ENCODE measurements around the gene TMEM129. TPM values are rescaled to one million over a fixed set of nuclear protein-coding genes. Genes with fewer than 3 reads are reported as not detected.

The TMEM129 gene
- total and polyA plus RNA-seq, 2 donors = 18.5 to 64.8 TPM

DNA sequence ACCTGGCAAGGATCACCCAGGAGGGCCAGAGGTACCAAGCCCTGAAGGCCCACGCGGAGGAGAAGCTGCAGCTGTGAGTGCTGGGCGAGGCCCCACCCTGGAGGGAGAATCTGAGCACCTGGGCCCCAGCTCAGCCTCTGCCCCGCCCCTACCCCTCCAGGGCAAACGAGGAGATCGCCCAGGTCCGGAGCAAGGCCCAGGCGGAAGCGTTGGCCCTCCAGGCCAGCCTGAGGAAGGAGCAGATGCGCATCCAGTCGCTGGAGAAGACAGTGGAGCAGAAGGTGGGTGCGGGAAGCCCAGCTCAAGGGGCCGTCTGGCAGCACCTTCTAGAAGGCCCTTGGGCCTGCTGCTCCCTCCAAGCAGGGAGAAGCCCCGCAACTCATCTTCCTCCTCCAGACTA, 23.4 kb upstream of the TMEM129 start:
- H3K36me3 ChIP-seq (ENCODE audit: insufficient read depth) = no peaks in the 10 kb centered on the region
- no peak overlapping the region for H3K27ac ChIP-seq (ENCODE audit: low read depth)
- no peak overlapping the region for H3K4me3 ChIP-seq (ENCODE audit: low read depth, low read length)
- no peak for DNase-seq (ENCODE audit: extremely low spot score)
- 94% methylated on average over 14 of the region's 14 CpGs for WGBS
- H3K4me1 ChIP-seq (ENCODE audit: insufficient read depth) = no peaks in the 10 kb centered on the region

GRCh38 chr4:1743975-1744374, 22.9 kb upstream of the TMEM129 start:
- 92% methylated on average over 6 of the region's 6 CpGs for WGBS
- DNase-seq (ENCODE audit: extremely low spot score) = no peak
- H3K27ac ChIP-seq (ENCODE audit: low read depth) = no peak overlapping the region
- H3K4me3 ChIP-seq (ENCODE audit: low read depth, low read length) = no peak overlapping the region
- H3K36me3 ChIP-seq (ENCODE audit: insufficient read depth) = no peaks in the 10 kb centered on the region
- H3K4me1 ChIP-seq (ENCODE audit: insufficient read depth) = no peaks in the 10 kb centered on the region

DNA sequence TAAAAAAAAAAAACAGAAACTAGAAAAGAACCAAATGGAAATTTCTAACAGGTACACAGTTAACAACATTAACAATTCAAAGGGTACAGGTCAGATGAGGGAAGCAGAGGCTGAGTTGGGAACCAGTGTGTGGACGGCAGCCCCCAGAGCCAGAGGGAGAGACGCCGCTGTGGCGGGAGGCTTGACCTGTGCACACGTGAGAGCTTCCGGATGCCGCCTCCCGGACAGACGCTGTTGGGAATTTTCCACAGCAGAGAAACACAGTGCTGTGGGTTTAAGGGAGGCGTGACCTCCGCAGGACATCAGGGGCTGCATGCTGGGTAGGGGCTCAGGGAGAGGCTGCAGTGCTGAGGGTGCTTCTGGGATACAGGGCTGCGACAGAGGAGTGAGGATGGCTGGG, 22.4 kb upstream of the TMEM129 start:
- H3K36me3 ChIP-seq (ENCODE audit: insufficient read depth) = no peaks in the 10 kb centered on the region
- 86% methylated on average over 12 of the region's 12 CpGs for WGBS
- no peak overlapping the region for H3K27ac ChIP-seq (ENCODE audit: low read depth)
- H3K4me3 ChIP-seq (ENCODE audit: low read depth, low read length) = no peak overlapping the region
- no peaks in the 10 kb centered on the region for H3K4me1 ChIP-seq (ENCODE audit: insufficient read depth)
- no peak for DNase-seq (ENCODE audit: extremely low spot score)

DNA sequence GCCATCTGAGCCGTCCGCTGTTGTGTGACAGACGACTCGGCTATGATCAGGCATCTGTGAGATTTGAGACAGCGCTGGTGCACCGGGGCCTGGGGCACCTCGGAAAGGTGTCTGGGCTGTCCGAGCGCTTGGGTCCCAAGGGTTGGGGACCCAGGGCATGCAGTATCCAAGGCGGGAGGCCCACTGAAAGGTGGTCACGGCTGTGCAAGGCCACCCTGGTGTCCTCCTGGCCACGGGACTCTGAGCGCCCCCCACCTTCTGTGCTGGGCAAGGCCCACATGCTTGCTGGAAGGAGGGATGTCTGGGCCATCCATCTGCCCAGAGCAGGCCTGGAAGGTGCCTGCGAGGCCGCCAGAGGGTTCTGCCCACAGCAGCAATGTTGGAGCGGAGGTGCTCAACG, 20.1 kb upstream of the TMEM129 start:
- DNase-seq (ENCODE audit: extremely low spot score) = no peak
- Histone ChIP-seq H3K4me3 (ENCODE audit: low read depth, low read length) (no peak overlapping the region), H3K4me1 (ENCODE audit: insufficient read depth) (no peaks in the 10 kb centered on the region), H3K27ac (ENCODE audit: low read depth) (no peak overlapping the region), H3K36me3 (ENCODE audit: insufficient read depth) (no peaks in the 10 kb centered on the region)
- WGBS = 90% methylated on average over 17 of the region's 17 CpGs

- no peak overlapping the region for H3K4me3 ChIP-seq (ENCODE audit: low read depth, low read length)
- no peak for DNase-seq (ENCODE audit: extremely low spot score)
- no peak overlapping the region for H3K27ac ChIP-seq (ENCODE audit: low read depth)
- 97% methylated on average over 22 of the region's 22 CpGs for WGBS
- H3K36me3 ChIP-seq (ENCODE audit: insufficient read depth) = no peaks in the 10 kb centered on the region
- H3K4me1 ChIP-seq (ENCODE audit: insufficient read depth) = no peaks in the 10 kb centered on the region
Observed at GRCh38 chr4:1740021-1740545, 19.0 kb upstream of the TMEM129 start.

DNA sequence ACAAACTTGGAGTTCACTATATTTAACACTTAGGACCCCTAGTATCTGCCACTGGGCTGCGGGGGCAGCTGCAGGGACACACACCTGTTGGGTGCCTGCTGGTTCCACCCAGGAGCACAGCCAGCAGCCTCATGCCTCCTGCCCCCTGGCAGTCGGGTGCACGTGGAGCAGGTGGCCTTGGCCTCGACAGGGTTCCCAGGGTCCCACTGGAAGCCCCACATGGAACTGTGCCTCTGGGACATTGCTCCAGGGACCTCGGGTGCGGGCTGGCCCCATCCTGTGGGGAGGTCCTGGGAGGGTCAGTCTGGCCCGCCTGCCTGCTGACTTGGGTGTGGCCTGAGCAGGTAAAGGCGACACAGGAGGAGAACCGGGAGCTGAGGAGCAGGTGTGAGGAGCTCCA, 18.2 kb upstream of the TMEM129 start:
- Histone ChIP-seq H3K4me3 (ENCODE audit: low read depth, low read length) (no peak overlapping the region), H3K4me1 (ENCODE audit: insufficient read depth) (no peaks in the 10 kb centered on the region), H3K27ac (ENCODE audit: low read depth) (no peak overlapping the region), H3K36me3 (ENCODE audit: insufficient read depth) (no peaks in the 10 kb centered on the region)
- no peak for DNase-seq (ENCODE audit: extremely low spot score)
- 98% methylated on average over 9 of the region's 9 CpGs for WGBS

- over 99% methylated on average over 4 of the region's 4 CpGs for WGBS
- H3K27ac ChIP-seq (ENCODE audit: low read depth) = no peak overlapping the region
- H3K4me1 ChIP-seq (ENCODE audit: insufficient read depth) = no peaks in the 10 kb centered on the region
- DNase-seq (ENCODE audit: extremely low spot score) = no peak
- H3K36me3 ChIP-seq (ENCODE audit: insufficient read depth) = no peaks in the 10 kb centered on the region
- no peak overlapping the region for H3K4me3 ChIP-seq (ENCODE audit: low read depth, low read length)
Observed at GRCh38 chr4:1738410-1738809, 17.3 kb upstream of the TMEM129 start.

- no peak for DNase-seq (ENCODE audit: extremely low spot score)
- H3K4me1 ChIP-seq (ENCODE audit: insufficient read depth) = no peaks in the 10 kb centered on the region
- WGBS = 98% methylated on average over 15 of the region's 15 CpGs
- H3K36me3 ChIP-seq (ENCODE audit: insufficient read depth) = no peaks in the 10 kb centered on the region
- H3K27ac ChIP-seq (ENCODE audit: low read depth) = no peak overlapping the region
- no peak overlapping the region for H3K4me3 ChIP-seq (ENCODE audit: low read depth, low read length)
Observed at GRCh38 chr4:1737666-1738065, 16.5 kb upstream of the TMEM129 start.

DNA sequence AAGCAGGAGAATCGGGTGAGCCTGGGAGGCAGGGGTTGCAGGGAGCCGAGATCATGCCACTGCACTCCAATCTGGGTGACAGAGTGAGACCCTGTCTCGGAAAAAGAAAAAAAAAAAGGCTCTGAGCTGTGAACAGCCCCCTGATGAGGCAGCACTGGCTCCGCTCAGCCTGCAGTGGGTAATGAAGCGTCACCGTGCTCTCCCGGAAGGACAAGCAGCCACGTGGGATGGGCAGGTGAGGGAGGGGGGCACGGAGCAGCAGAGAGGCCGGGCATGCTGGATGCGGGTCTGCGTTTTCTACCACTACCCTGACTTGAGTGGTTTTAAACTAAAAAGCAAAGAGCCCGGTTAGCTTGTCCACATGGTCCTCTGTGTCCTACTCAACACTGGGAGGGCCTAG, 15.7 kb upstream of the TMEM129 start:
- no peak overlapping the region for H3K27ac ChIP-seq (ENCODE audit: low read depth)
- H3K36me3 ChIP-seq (ENCODE audit: insufficient read depth) = no peaks in the 10 kb centered on the region
- no peaks in the 10 kb centered on the region for H3K4me1 ChIP-seq (ENCODE audit: insufficient read depth)
- WGBS = 95% methylated on average over 13 of the region's 13 CpGs
- H3K4me3 ChIP-seq (ENCODE audit: low read depth, low read length) = no peak overlapping the region
- no peak for DNase-seq (ENCODE audit: extremely low spot score)

DNA sequence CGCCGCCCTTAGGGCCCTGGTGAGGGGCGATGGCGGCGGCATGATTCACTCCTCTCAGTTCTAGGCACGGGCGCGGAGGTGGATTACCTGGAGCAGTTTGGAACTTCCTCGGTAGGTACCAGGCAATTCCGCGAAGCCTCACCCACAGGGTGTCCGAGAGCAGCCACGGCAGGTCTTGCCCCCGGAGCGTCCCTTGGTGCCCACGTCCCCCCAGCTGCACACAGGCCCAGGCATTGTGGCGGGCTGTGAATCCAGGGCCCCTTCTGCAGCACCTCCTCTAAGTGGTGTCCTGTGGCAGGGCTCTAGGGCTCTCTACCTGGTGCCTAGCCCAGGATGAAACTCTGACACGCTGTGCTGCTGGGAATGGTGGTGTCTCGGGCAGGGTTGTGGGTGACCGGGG, 14.1 kb upstream of the TMEM129 start:
- no peak for DNase-seq (ENCODE audit: extremely low spot score)
- Histone ChIP-seq H3K4me3 (ENCODE audit: low read depth, low read length) (no peak overlapping the region), H3K27ac (ENCODE audit: low read depth) (no peak overlapping the region), H3K4me1 (ENCODE audit: insufficient read depth) (no peaks in the 10 kb centered on the region), H3K36me3 (ENCODE audit: insufficient read depth) (no peaks in the 10 kb centered on the region)
- 92% methylated on average over 20 of the region's 20 CpGs for WGBS

GRCh38 chr4:1732911-1733310, 11.8 kb upstream of the TMEM129 start:
- H3K36me3 ChIP-seq (ENCODE audit: insufficient read depth) = no peaks in the 10 kb centered on the region
- H3K4me3 ChIP-seq (ENCODE audit: low read depth, low read length) = no peak overlapping the region
- WGBS = 63% methylated on average over 10 of the region's 10 CpGs
- no peak for DNase-seq (ENCODE audit: extremely low spot score)
- H3K27ac ChIP-seq (ENCODE audit: low read depth) = no peak overlapping the region
- H3K4me1 ChIP-seq (ENCODE audit: insufficient read depth) = no peaks in the 10 kb centered on the region

- DNase-seq (ENCODE audit: extremely low spot score) = no peak
- Histone ChIP-seq H3K27ac (ENCODE audit: low read depth) (no peak overlapping the region), H3K4me1 (ENCODE audit: insufficient read depth) (no peaks in the 10 kb centered on the region), H3K4me3 (ENCODE audit: low read depth, low read length) (no peak overlapping the region), H3K36me3 (ENCODE audit: insufficient read depth) (no peaks in the 10 kb centered on the region)
- 96% methylated on average over 10 of the region's 10 CpGs for WGBS
Observed at GRCh38 chr4:1731180-1731579, 10.1 kb upstream of the TMEM129 start.

DNA sequence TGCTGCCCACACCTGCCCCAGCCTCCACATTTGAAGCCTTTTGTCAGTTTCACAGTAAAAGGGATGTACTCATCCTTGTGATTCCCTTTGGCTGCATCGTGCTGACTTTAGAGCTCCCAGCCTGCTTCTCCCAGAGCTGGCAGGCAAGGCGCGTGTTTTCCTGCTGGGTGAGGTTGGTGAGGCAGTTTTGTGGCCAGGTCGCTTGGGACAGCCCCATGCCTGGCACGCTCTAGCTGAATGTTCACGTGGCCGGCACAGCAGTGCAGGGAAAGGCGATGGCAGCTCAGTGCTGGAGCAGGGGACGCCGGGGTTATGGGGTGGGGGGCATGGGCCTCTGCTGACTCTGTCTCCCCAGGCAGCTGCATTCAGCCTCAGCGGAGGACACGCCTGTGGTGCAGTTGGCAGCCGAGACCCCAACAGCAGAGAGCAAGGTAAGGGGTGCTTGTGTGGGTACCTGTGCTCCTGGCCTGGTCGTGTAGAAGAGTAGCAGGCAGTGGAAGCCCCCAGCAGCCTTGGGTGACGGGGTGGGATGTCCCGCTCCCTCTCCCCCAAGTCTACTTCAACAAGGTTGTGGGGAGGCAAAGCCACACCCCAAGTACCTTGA, 9.5 kb upstream of the TMEM129 start:
- H3K36me3 ChIP-seq (ENCODE audit: insufficient read depth) = no peaks in the 10 kb centered on the region

DNA sequence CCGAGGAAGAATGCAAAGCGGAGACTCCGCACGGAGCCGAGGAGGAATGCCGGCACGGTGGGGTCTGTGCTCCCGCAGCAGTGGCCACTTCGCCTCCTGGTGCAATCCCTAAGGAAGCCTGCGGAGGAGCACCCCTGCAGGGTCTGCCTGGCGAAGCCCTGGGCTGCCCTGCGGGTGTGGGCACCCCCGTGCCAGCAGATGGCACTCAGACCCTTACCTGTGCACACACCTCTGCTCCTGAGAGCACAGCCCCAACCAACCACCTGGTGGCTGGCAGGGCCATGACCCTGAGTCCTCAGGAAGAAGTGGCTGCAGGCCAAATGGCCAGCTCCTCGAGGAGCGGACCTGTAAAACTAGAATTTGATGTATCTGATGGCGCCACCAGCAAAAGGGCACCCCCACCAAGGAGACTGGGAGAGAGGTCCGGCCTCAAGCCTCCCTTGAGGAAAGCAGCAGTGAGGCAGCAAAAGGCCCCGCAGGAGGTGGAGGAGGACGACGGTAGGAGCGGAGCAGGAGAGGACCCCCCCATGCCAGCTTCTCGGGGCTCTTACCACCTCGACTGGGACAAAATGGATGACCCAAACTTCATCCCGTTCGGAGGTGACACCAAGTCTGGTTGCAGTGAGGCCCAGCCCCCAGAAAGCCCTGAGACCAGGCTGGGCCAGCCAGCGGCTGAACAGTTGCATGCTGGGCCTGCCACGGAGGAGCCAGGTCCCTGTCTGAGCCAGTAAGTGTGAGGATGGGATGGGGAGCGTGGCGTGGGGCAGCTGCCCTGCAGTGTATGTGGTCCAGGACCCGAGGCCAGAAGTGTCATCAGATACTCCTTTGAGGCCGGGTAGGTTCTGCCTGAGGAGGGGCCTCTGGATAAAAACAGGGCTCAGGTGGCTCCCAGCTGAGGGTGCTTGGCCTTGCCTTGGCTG, 7.2 kb upstream of the TMEM129 start:
- Histone ChIP-seq H3K4me3 (ENCODE audit: low read depth, low read length) (no peak overlapping the region), H3K4me1 (ENCODE audit: insufficient read depth) (no peaks in the 10 kb centered on the region), H3K36me3 (ENCODE audit: insufficient read depth) (no peaks in the 10 kb centered on the region), H3K27ac (ENCODE audit: low read depth) (no peak overlapping the region)
- DNase-seq (ENCODE audit: extremely low spot score) = no peak
- 92% methylated on average over 31 of the region's 31 CpGs for WGBS

More for the DNA sequence above, 9.5 kb upstream of the TMEM129 start:
- Histone ChIP-seq H3K4me3 (ENCODE audit: low read depth, low read length) (no peak overlapping the region), H3K4me1 (ENCODE audit: insufficient read depth) (no peaks in the 10 kb centered on the region), H3K27ac (ENCODE audit: low read depth) (no peak overlapping the region)
- no peak for DNase-seq (ENCODE audit: extremely low spot score)
- WGBS = 94% methylated on average over 16 of the region's 16 CpGs
